ENCODE results near the gene ALAD. TPM values are rescaled to one million over a fixed set of nuclear protein-coding genes. Genes with fewer than 3 reads are reported as not detected.

Gene ALAD
- total and polyA plus RNA-seq, 2 of the 13 experiments (the other 11 are each of a cell fraction or from before 2014, with no cell fraction given) = 21.8 to 30.1 TPM

DNA sequence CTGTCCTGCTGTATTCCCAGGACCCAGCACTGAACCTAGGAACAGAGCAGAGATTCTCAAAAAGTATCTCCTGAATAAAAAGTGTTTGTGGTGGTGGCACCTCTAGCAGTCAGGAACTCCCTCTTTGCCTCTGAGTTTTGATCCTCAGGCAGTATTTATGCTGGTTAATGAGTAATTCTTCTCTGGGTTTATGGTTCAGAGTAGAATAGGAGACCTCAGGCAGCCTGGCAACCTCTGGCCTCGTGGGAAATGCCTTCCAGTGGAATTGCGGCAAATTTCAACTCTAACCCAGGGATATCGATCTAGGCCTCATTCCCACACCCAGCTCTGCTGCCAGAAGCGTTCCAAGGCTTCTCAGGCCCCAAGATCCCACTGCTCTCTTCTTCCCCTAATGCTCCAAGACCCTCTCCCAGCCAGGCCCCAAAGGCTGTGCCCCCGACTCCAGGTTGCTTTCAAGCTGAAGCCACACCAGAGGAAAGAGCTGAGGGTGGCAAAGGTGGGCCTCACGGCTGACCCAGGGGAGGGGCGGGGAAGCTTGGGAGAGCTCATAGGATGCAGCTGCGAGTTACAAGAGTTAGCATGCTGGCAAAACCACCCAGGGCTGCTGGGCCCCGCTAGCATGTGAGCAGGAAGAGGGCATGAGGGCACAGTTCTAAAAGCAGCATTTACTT is 13.4 kb downstream of the ALAD start (continued):
- TF ChIP-seq ZNF17 (CRISPR knock-in tag; IDR thresholded peaks at IDR 0.05) (no peak), SALL1 (CRISPR knock-in tag; IDR thresholded peaks at IDR 0.05) (peak; percentile 80), ETV6 (CRISPR knock-in tag; conservative IDR thresholded peaks at IDR 0.05) (no peak), ZNF441 (CRISPR knock-in tag; IDR thresholded peaks at IDR 0.05; ENCODE audit: borderline replicate concordance) (peak; percentile 31; the same call in 1 of the 2 replicates), RCOR2 (CRISPR knock-in tag; IDR thresholded peaks at IDR 0.05) (peak; percentile 26; the same call in 1 of the 2 replicates), RNF2 (conservative IDR thresholded peaks at IDR 0.05; ENCODE audit: low read depth) (no peak), KLF6 (CRISPR knock-in tag; IDR thresholded peaks at IDR 0.05) (0 out of 2 replicates have a peak, but pooled peaks have one; percentile 31), ZNF232 (CRISPR knock-in tag; IDR thresholded peaks at IDR 0.05; ENCODE audit: borderline replicate concordance) (peak; percentile 77; the same call in 1 of the 2 replicates), HMG20B (CRISPR knock-in tag; conservative IDR thresholded peaks at IDR 0.05) (no peak), PHF8 (CRISPR knock-in tag; IDR thresholded peaks at IDR 0.05) (peak; percentile 53; the same call in 1 of the 2 replicates), ZNF367 (CRISPR knock-in tag; IDR thresholded peaks at IDR 0.05; ENCODE audit: borderline replicate concordance) (no peak), SPEN (CRISPR knock-in tag; IDR thresholded peaks at IDR 0.05; ENCODE audit: low read depth) (peak; percentile 91; the same call in 1 of the 2 replicates), NCOR1 (IDR thresholded peaks at IDR 0.05; ENCODE audit: borderline replicate concordance, low read length) (peak; percentile 89; the same call in 1 of the 2 replicates), SYNCRIP (IDR thresholded peaks at IDR 0.05; ENCODE audit: insufficient read depth, low read depth, low read length) (no peak)
- TF ChIP-seq, protein P1, sequence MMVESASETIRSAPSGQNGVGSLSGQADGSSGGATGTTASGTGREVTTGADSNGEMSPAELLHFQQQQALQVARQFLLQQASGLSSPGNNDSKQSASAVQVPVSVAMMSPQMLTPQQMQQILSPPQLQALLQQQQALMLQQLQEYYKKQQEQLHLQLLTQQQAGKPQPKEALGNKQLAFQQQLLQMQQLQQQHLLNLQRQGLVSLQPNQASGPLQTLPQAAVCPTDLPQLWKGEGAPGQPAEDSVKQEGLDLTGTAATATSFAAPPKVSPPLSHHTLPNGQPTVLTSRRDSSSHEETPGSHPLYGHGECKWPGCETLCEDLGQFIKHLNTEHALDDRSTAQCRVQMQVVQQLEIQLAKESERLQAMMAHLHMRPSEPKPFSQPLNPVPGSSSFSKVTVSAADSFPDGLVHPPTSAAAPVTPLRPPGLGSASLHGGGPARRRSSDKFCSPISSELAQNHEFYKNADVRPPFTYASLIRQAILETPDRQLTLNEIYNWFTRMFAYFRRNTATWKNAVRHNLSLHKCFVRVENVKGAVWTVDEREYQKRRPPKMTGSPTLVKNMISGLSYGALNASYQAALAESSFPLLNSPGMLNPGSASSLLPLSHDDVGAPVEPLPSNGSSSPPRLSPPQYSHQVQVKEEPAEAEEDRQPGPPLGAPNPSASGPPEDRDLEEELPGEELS (CRISPR knock-in tag; IDR thresholded peaks at IDR 0.05) = peak; percentile 67
- TF ChIP-seq, protein P2, sequence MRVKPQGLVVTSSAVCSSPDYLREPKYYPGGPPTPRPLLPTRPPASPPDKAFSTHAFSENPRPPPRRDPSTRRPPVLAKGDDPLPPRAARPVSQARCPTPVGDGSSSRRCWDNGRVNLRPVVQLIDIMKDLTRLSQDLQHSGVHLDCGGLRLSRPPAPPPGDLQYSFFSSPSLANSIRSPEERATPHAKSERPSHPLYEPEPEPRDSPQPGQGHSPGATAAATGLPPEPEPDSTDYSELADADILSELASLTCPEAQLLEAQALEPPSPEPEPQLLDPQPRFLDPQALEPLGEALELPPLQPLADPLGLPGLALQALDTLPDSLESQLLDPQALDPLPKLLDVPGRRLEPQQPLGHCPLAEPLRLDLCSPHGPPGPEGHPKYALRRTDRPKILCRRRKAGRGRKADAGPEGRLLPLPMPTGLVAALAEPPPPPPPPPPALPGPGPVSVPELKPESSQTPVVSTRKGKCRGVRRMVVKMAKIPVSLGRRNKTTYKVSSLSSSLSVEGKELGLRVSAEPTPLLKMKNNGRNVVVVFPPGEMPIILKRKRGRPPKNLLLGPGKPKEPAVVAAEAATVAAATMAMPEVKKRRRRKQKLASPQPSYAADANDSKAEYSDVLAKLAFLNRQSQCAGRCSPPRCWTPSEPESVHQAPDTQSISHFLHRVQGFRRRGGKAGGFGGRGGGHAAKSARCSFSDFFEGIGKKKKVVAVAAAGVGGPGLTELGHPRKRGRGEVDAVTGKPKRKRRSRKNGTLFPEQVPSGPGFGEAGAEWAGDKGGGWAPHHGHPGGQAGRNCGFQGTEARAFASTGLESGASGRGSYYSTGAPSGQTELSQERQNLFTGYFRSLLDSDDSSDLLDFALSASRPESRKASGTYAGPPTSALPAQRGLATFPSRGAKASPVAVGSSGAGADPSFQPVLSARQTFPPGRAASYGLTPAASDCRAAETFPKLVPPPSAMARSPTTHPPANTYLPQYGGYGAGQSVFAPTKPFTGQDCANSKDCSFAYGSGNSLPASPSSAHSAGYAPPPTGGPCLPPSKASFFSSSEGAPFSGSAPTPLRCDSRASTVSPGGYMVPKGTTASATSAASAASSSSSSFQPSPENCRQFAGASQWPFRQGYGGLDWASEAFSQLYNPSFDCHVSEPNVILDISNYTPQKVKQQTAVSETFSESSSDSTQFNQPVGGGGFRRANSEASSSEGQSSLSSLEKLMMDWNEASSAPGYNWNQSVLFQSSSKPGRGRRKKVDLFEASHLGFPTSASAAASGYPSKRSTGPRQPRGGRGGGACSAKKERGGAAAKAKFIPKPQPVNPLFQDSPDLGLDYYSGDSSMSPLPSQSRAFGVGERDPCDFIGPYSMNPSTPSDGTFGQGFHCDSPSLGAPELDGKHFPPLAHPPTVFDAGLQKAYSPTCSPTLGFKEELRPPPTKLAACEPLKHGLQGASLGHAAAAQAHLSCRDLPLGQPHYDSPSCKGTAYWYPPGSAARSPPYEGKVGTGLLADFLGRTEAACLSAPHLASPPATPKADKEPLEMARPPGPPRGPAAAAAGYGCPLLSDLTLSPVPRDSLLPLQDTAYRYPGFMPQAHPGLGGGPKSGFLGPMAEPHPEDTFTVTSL (CRISPR knock-in tag; IDR thresholded peaks at IDR 0.05; ENCODE audit: borderline replicate concordance) = no peak
- TF ChIP-seq, protein P3, sequence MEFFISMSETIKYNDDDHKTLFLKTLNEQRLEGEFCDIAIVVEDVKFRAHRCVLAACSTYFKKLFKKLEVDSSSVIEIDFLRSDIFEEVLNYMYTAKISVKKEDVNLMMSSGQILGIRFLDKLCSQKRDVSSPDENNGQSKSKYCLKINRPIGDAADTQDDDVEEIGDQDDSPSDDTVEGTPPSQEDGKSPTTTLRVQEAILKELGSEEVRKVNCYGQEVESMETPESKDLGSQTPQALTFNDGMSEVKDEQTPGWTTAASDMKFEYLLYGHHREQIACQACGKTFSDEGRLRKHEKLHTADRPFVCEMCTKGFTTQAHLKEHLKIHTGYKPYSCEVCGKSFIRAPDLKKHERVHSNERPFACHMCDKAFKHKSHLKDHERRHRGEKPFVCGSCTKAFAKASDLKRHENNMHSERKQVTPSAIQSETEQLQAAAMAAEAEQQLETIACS (CRISPR knock-in tag; IDR thresholded peaks at IDR 0.05) = no peak
- TF ChIP-seq, protein P4, sequence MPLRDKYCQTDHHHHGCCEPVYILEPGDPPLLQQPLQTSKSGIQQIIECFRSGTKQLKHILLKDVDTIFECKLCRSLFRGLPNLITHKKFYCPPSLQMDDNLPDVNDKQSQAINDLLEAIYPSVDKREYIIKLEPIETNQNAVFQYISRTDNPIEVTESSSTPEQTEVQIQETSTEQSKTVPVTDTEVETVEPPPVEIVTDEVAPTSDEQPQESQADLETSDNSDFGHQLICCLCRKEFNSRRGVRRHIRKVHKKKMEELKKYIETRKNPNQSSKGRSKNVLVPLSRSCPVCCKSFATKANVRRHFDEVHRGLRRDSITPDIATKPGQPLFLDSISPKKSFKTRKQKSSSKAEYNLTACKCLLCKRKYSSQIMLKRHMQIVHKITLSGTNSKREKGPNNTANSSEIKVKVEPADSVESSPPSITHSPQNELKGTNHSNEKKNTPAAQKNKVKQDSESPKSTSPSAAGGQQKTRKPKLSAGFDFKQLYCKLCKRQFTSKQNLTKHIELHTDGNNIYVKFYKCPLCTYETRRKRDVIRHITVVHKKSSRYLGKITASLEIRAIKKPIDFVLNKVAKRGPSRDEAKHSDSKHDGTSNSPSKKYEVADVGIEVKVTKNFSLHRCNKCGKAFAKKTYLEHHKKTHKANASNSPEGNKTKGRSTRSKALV (CRISPR knock-in tag; IDR thresholded peaks at IDR 0.05) = no peak; the same call in 1 of the 2 replicates

All from HepG2 (cell line).